Right lobe of liver (tissue), 6 donors: Measurements from ENCODE around the gene ADORA1. TPM values are rescaled to one million over a fixed set of nuclear protein-coding genes. Genes with fewer than 3 reads are reported as not detected.

Source experiments
- ATAC-seq, 4 donors: fragments of 200-7000 bp; cut with Tn5 transposase; one replicate each; pipeline ENCODE4 v1.9.1; 2020; ENCODE audit warnings: mild to moderate bottlenecking in 4 of 4, moderate library complexity in 4 of 4
- DNase-seq, 3 donors: peaks; one replicate each; pipeline ENCODE4 v3.0.0-alpha.2; 2020
- H3K27ac ChIP-seq, 3 donors: fragments of 200-600 bp; one replicate each; pipeline ENCODE4 v1.8.0; 2022
- H3K27me3 ChIP-seq, 2 donors: fragments of 200-600 bp; one replicate each; pipeline ENCODE4 v1.8.0; 2022
- H3K36me3 ChIP-seq, 4 donors: fragments of 200-600 bp; sonication (generic) in 1 of 4; one replicate each; pipeline versions ENCODE4 v1.5.1 to v1.8.0; 2017 to 2022; ENCODE audit warnings: control low read depth in 1 of 4
- H3K4me1 ChIP-seq, 4 donors: fragments of 200-600 bp; sonication (generic) in 1 of 4; one replicate each; pipeline versions ENCODE4 v1.5.1 to v1.8.0; 2017 to 2022; ENCODE audit warnings: control low read depth in 1 of 4
- H3K4me3 ChIP-seq, 3 donors: fragments of 200-600 bp; one replicate each; pipeline ENCODE4 v1.8.0; 2022
- H3K9me3 ChIP-seq, 4 donors: fragments of 200-600 bp; sonication (generic) in 1 of 4; one replicate each; pipeline versions ENCODE4 v1.5.1 to v1.8.0; 2017 to 2022; ENCODE audit warnings: control low read depth in 1 of 4
- CTCF ChIP-seq, 4 donors: fragments of 200-600 bp in 3 of 4; fragments of 450-650 bp in 1 of 4; IDR thresholded peaks; one replicate each; pipeline versions ENCODE4 v1.5.1 to v1.8.0; 2016 to 2022; ENCODE audit warnings: antibody characterized with exemption in 4 of 4, mild to moderate bottlenecking in 2 of 4
- POLR2A ChIP-seq: fragments of 450-650 bp; IDR thresholded peaks from one replicate; pipeline ENCODE4 v1.6.1; 2017; ENCODE audit warnings: antibody characterized with exemption, mild to moderate bottlenecking
- WGBS: methylation state at CpG from one replicate; pipeline ENCODE4 v1.1.6; 2018; ENCODE audit warnings: low coverage, low lambda C conversion rate; ENCODE audit not compliant: insufficient coverage; ENCODE audit errors: missing lambda C conversion rate; 5-methylcytosine and 5-hydroxymethylcytosine counted together
- intact Hi-C, 2 donors: fragments of 100-400 bp; cut with DNase I; formaldehyde crosslinking; loops; one replicate each; pipeline versions ENCODE4 v1.11.2 to v1.14.1; 2022
- total RNA-seq, 6 experiments: library from RNA; depleted of rRNA in 2 of 6; stranded (reverse); fragments of >200 nt in 2 of 6; fragmentation: NEBNext Ultra II Directional in 3 of 6; extraction: Animal tissue kit (Norgen Biotek cat#: 25700) in 3 of 6; gene quantifications; one replicate each; pipeline versions ENCODE4 v1.1.0 to v1.2.4, GENCODE V29; 2016 to 2023
- donor health status: DM: no; HTN: yes; CAD: no.
- donor health status: DM: no; HTN: no; CAD: no.
- donor health status: DM: no; HTN: no; CAD: no.
- donor health status: DM: no; HTN: yes; CAD: no.
- donor health status: DM: no; HTN: yes; CAD: no.

The ADORA1 gene
- total RNA-seq, 6 experiments from 2014 or later, result 0.31 to 0.78 (median 0.39) TPM; not detected in 1

- DNase-seq (no peak), ATAC-seq (no peak)
- Histone ChIP-seq H3K27me3 (no peaks in the 10 kb centered on the region), H3K4me1 (peaks cover 0 to 8% (median 3%) of the 10 kb centered on the region in 4 donors), H3K9me3 (no peaks in the 10 kb centered on the region), H3K36me3 (no peaks in the 10 kb centered on the region), H3K4me3 (no peak overlapping the region), H3K27ac (no peak overlapping the region)
- 64% methylated on average over 4 of the region's 4 CpGs for WGBS
- TF ChIP-seq POLR2A (no peak), CTCF (IDR thresholded peaks at IDR 0.05) (no peak)
- intact Hi-C loops, result no loop called here
Observed at GRCh38 chr1:203103216-203103615, 24.3 kb upstream of the ADORA1 start.

GRCh38 chr1:203103829-203104495, 23.6 kb upstream of the ADORA1 start:
- no peak for ATAC-seq
- H3K4me3 ChIP-seq, result no peak overlapping the region
- H3K27ac ChIP-seq, result no peak overlapping the region
- TF ChIP-seq POLR2A (no peak), CTCF (IDR thresholded peaks at IDR 0.05) (no peak)
- no peak for DNase-seq
- WGBS, result 76% methylated on average over 3 of the region's 6 CpGs
- H3K9me3 ChIP-seq, result no peaks in the 10 kb centered on the region
- H3K36me3 ChIP-seq, result no peaks in the 10 kb centered on the region
- no peaks in the 10 kb centered on the region for H3K27me3 ChIP-seq
- H3K4me1 ChIP-seq, result peaks cover 0 to 8% (median 3%) of the 10 kb centered on the region in 4 donors
- intact Hi-C loops, result no loop called here

- no peak overlapping the region for H3K27ac ChIP-seq
- ATAC-seq (no peak), DNase-seq (no peak)
- H3K4me3 ChIP-seq, result no peak overlapping the region
- intact Hi-C loops, result no loop called here
- TF ChIP-seq CTCF (IDR thresholded peaks at IDR 0.05) (no peak), POLR2A (no peak)
- no peaks in the 10 kb centered on the region for H3K36me3 ChIP-seq
- H3K4me1 ChIP-seq, result peaks cover 0 to 8% (median 3%) of the 10 kb centered on the region in 4 donors
- no peaks in the 10 kb centered on the region for H3K27me3 ChIP-seq
- no peaks in the 10 kb centered on the region for H3K9me3 ChIP-seq
Observed at GRCh38 chr1:203104789-203105390, 22.6 kb upstream of the ADORA1 start.

- DNase-seq, result no peak
- 38% methylated on average over 2 of the region's 2 CpGs for WGBS
- Histone ChIP-seq H3K9me3 (no peaks in the 10 kb centered on the region), H3K36me3 (no peaks in the 10 kb centered on the region), H3K27ac (no peak overlapping the region), H3K4me1 (no peaks in the 10 kb centered on the region), H3K27me3 (no peaks in the 10 kb centered on the region), H3K4me3 (no peak overlapping the region)
- no peak for ATAC-seq
- intact Hi-C loops, result no loop called here
- TF ChIP-seq CTCF (IDR thresholded peaks at IDR 0.05), result no peak
- no peak for TF ChIP-seq POLR2A
Observed at GRCh38 chr1:203112475-203112874, 15.1 kb upstream of the ADORA1 start.
